Fibroblast of skin of abdomen (primary cell): ENCODE data around the gene CALHM5.
A peak's percentile ranks its signal among the peaks of the same experiment; 100 is the strongest.

ENCODE experiments used
- DNase-seq: peaks from one replicate; pipeline ENCODE4 v3.0.0-alpha.2; 2013

The CALHM5 gene

DNA sequence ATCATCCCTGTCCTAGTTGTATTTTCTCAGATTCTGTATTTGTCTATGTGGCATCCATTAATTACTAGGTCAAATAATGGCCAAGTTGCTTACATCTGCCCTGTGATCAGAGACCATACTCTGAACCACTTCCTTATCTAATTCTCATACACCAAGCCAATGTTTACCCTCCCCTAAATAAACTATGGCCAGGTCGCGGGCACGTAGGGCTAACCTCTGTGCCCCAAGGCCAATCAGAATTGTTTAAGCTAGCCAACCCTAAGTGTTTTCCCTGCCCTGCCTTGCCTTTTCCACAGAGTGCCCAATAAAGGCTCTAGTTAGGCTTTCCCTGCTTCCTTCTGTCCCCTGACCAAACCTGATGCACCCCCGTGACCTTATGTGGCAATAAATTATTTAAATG lies 39.4 kb downstream of the CALHM5 start:
- no peak for DNase-seq

DNA sequence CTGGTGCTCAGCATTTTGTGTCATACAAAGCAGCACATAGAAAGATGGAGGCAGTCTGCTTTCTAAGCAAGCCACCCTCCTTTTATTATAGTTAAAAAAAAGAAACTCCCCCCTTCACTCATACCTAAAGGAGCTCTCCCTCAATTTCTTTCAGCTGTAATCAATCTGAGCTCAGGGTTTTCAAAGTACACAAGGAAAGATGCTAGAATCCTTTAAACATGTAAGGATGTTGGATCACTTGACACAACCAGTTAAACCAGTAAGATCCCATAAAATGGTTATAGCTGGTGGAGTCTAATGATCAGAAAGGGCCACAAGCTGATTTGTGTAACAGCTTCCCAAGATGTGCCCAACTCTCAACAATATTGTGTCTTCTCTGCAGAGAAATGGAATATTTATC lies 42.0 kb downstream of the CALHM5 start, which contains the start of gene CALHM4:
CALHM4 (plus strand) TSS at position 301 of the 400 bp plus-strand sequence; CDS start at position 344, 43 bp downstream.
- DNase-seq, result no peak

GRCh38 chr6:116556065-116556464 lies 44.6 kb downstream of the CALHM5 start:
- peak; percentile 89 for DNase-seq

DNA sequence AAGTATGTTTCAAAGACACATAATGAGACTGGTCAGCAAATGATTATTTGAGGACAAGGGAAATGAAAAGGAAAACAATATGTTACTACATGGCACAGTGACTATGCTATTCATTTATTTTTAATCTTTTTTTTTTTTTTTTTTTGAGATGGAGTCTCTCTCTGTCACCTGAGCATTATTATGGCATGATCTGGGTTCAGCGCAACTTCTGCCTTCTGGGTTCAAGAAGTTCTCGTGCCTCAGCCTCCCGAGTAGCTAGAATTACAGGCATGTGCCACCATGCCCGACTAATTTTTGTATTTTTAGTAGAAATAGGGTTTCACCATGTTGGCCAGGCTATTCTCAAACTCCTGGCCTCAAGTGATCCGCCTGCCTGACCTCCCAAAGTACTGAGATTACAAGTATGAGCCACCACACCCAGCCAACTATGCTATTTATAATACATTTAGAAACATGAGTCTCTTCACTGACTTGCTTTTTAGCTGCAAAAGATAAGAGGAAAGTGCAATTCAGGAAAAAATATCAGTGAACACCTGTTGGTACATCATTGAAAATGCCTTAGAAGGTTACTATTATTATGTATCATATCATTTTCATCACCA lies 45.5 kb downstream of the CALHM5 start:
- DNase-seq, result no peak

DNA sequence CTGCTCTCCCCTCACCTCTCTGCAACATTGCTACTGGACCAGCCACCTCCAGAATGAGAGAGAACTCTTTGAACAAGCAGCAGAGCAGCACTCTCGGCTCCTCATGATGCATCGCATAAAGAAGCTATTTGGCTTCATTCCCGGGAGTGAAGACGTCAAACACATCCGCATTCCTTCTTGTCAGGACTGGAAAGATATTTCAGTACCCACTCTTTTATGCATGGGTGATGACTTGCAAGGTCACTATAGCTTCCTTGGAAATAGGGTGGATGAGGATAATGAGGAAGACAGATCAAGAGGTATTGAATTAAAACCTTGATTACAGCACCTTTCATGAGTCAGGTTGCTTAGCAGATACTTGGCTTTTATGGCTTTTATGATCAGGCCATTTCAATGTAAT lies 46.5 kb downstream of the CALHM5 start:
- peak; percentile 98 for DNase-seq

GRCh38 chr6:116560130-116560529 lies 48.7 kb downstream of the CALHM5 start:
- no peak for DNase-seq

- DNase-seq, result peak; percentile 70
Measured at GRCh38 chr6:116561377-116562018, 50.1 kb downstream of the CALHM5 start.

GRCh38 chr6:116562019-116562403 lies 50.6 kb downstream of the CALHM5 start:
- no peak for DNase-seq

DNA sequence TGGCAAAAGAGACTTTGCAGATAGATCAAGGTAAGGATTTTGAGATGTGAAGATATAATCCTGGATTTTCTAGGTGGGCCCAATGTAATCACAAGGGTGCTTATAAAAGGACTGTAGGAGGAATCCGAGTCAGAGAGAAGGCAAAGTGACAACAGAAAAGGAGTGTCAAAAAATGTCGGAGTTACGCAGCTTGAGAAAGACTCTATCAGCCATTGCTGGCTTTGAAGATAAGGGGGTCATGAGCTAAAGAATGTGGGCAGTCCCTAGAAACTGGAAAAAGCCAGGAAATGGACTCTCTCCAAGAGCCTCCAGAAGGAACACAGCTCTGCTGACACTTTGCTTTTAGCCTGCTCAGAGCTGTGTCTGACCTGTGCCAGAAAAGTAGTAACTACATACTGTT lies 51.2 kb downstream of the CALHM5 start:
- DNase-seq, result no peak

GRCh38 chr6:116563830-116564229 lies 52.4 kb downstream of the CALHM5 start:
- DNase-seq, result no peak

GRCh38 chr6:116564311-116564710 lies 52.9 kb downstream of the CALHM5 start:
- DNase-seq, result peak; percentile 82

GRCh38 chr6:116564921-116565872 lies 53.8 kb downstream of the CALHM5 start:
- DNase-seq, result peak; percentile 26

- DNase-seq, result peak; percentile 67
Measured at GRCh38 chr6:116568111-116568510, 56.7 kb downstream of the CALHM5 start.

DNA sequence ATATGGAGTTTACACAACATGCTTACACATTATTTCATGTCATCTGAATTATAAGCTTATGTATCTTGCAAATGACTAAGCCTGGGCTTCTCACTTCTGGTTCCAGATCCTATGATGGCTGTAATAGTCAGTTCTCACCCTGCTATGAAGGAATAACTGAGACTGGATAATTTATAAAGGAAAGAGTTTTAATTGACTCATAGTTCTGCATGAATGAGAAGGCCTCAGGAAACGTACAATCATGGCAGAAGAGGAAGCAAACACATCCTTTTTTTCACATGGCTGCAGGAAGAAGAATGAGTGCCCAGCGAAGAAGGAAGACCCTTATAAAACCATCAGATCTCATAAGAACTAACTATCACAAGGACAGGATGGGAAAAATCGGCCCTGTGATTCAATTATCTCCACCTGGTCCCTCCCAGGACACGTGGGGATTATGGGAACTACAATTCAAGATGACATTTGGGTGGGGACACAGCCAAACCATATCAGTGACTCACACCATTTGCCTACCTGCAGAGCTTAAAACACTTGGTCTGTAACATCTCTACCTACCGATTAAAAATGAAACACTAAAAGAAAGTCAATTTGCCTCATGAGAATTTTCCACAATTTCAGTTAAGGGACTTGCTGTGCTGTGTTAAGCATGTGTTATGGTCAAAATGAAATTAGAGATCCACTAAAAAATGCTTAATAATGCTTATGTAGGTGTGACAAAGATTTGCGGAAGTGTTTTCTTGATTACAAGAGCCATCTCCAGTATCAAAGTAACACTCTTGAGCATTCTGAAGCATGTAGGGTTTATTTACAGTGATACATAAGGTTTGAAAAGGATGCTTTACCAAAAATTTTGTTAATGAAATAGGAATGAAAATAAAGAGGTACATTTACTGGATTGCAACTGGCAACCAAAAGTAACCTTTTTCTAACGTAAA lies 57.6 kb downstream of the CALHM5 start:
- no peak for DNase-seq

- peak; percentile 100 for DNase-seq
Measured at GRCh38 chr6:116570856-116571682, 59.6 kb downstream of the CALHM5 start, which contains the start of gene RWDD1. RWDD1 (plus strand) TSS chr6:116571504; CDS start chr6:116571583, 79 bp downstream.

- DNase-seq, result no peak
Measured at GRCh38 chr6:116571683-116572000, 60.2 kb downstream of the CALHM5 start.

DNA sequence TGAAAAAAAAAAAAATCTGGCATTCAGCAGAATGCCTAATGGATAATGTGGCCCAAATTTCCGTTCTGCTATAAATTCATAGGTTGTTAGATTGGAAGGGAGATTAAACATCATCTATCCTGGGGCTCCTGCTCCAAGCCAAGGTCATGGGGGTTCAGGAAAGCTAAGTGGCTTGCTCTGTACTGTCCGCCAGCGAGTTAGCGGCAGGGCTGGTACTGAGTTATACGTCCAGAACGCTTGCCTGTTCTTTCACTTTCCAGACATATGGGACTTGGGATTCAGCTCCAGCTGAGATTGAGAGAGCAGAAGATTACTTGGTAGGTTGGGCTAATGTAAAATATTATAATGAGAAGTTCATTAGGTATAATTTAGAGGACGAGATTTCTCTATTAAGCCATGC lies 60.7 kb downstream of the CALHM5 start:
- peak; percentile 32 for DNase-seq
